ENCODE data around the gene BMP7.

The BMP7 gene

GRCh38 chr20:57173986-57174385 lies 92.5 kb downstream of the BMP7 start:
- no peak for TF ChIP-seq CTCF (IDR thresholded peaks at IDR 0.05; ENCODE audit: low read depth, low read length, missing control alignments)
- no peak overlapping the region for H3K4me3 ChIP-seq (ENCODE audit: low read depth, low read length)
- no peak for DNase-seq (ENCODE audit: low read depth)
- in situ Hi-C loops (cut with HindIII; ENCODE audit: low sequenced_read_pairs): no loop called here

GRCh38 chr20:57173041-57173440 lies 93.4 kb downstream of the BMP7 start:
- in situ Hi-C loops (cut with HindIII; ENCODE audit: low sequenced_read_pairs): no loop called here
- no peak for TF ChIP-seq CTCF (IDR thresholded peaks at IDR 0.05; ENCODE audit: low read depth, low read length, missing control alignments)
- DNase-seq (ENCODE audit: low read depth): no peak
- no peak overlapping the region for H3K4me3 ChIP-seq (ENCODE audit: low read depth, low read length)

- TF ChIP-seq CTCF (IDR thresholded peaks at IDR 0.05; ENCODE audit: low read depth, low read length, missing control alignments): no peak
- H3K4me3 ChIP-seq (ENCODE audit: low read depth, low read length): no peak overlapping the region
- DNase-seq (ENCODE audit: low read depth): no peak
- in situ Hi-C loops (cut with HindIII; ENCODE audit: low sequenced_read_pairs): no loop called here
Observed at GRCh38 chr20:57170343-57170742, 96.1 kb downstream of the BMP7 start.

GRCh38 chr20:57169162-57169561 lies 97.3 kb downstream of the BMP7 start:
- no peak for TF ChIP-seq CTCF (IDR thresholded peaks at IDR 0.05; ENCODE audit: low read depth, low read length, missing control alignments)
- DNase-seq (ENCODE audit: low read depth): no peak
- in situ Hi-C loops (cut with HindIII; ENCODE audit: low sequenced_read_pairs): no loop called here
- no peak overlapping the region for H3K4me3 ChIP-seq (ENCODE audit: low read depth, low read length)

- in situ Hi-C loops (cut with HindIII; ENCODE audit: low sequenced_read_pairs): no loop called here
- H3K4me3 ChIP-seq (ENCODE audit: low read depth, low read length): no peak overlapping the region
- no peak for DNase-seq (ENCODE audit: low read depth)
- no peak for TF ChIP-seq CTCF (IDR thresholded peaks at IDR 0.05; ENCODE audit: low read depth, low read length, missing control alignments)
Observed at GRCh38 chr20:57167971-57168701, 98.3 kb downstream of the BMP7 start.

- H3K4me3 ChIP-seq (ENCODE audit: low read depth, low read length): no peak overlapping the region
- in situ Hi-C loops (cut with HindIII; ENCODE audit: low sequenced_read_pairs): no loop called here
- DNase-seq (ENCODE audit: low read depth): no peak
- no peak for TF ChIP-seq CTCF (IDR thresholded peaks at IDR 0.05; ENCODE audit: low read depth, low read length, missing control alignments)
Observed at GRCh38 chr20:57167292-57167655, 99.2 kb downstream of the BMP7 start.
